Activated B cell treated with CpG ODN at 0.5 μM for 24 hours (primary cell): ENCODE measurements around the gene CHMP6. TPM values are rescaled to one million over a fixed set of nuclear protein-coding genes. Genes with fewer than 3 reads are reported as not detected.
A peak's percentile ranks its signal among the peaks of the same experiment; 100 is the strongest.

Experiments used
- ATAC-seq: fragments of 200-7000 bp; cut with Tn5 transposase; one replicate; pipeline ENCODE4 v1.10.0; 2021; ENCODE audit warnings: low read depth, mild to moderate bottlenecking, moderate library complexity
- CTCF ChIA-PET: fragments of 350-600 bp; sonication (Branson Sonifier 250); formaldehyde crosslinking; loops from one replicate; lab custom pipeline; 2021; ENCODE audit warnings: antibody characterized with exemption; lab: Charles Lee
- POLR2A ChIA-PET: fragments of 350-600 bp; sonication (Branson Sonifier 250); formaldehyde crosslinking; loops from one replicate; lab custom pipeline; 2021; ENCODE audit warnings: antibody characterized with exemption; lab: Charles Lee
- DNase-seq: peaks from one replicate; pipeline ENCODE4 v3.0.0; 2022
- H3K27ac Mint-ChIP-seq: one replicate; pipeline ENCODE4 v1.8.0; 2020; ENCODE audit warnings: mixed read lengths
- H3K27me3 Mint-ChIP-seq: one replicate; pipeline ENCODE4 v1.8.0; 2021; ENCODE audit warnings: mixed read lengths
- H3K36me3 Mint-ChIP-seq: one replicate; pipeline ENCODE4 v1.8.0; 2021; ENCODE audit warnings: low read depth, mixed read lengths
- H3K4me1 Mint-ChIP-seq: one replicate; pipeline ENCODE4 v1.8.0; 2021; ENCODE audit warnings: mixed read lengths
- H3K4me3 Mint-ChIP-seq: one replicate; pipeline ENCODE4 v1.8.0; 2020; ENCODE audit warnings: mild to moderate bottlenecking, mixed read lengths
- H3K9me3 Mint-ChIP-seq: one replicate; pipeline ENCODE4 v1.8.0; 2020; ENCODE audit warnings: mixed read lengths
- intact Hi-C: fragments of 100-400 bp; cut with micrococcal nuclease; formaldehyde crosslinking; loops from one replicate; pipeline ENCODE4 v1.15.1; 2024
- total RNA-seq: library from RNA; stranded (reverse); gene quantifications from 2 replicates; pipeline ENCODE4 v1.2.3, GENCODE V29; 2022
- TF ChIP-seq, protein P1 (sequence below): fragments of 200-600 bp; IDR thresholded peaks from one replicate; pipeline ENCODE4 v1.8.0; 2022; ENCODE audit warnings: antibody characterized with exemption, mild to moderate bottlenecking

The CHMP6 gene
- total RNA-seq, 1 donor from 2014 or later, result 36.6 TPM

DNA sequence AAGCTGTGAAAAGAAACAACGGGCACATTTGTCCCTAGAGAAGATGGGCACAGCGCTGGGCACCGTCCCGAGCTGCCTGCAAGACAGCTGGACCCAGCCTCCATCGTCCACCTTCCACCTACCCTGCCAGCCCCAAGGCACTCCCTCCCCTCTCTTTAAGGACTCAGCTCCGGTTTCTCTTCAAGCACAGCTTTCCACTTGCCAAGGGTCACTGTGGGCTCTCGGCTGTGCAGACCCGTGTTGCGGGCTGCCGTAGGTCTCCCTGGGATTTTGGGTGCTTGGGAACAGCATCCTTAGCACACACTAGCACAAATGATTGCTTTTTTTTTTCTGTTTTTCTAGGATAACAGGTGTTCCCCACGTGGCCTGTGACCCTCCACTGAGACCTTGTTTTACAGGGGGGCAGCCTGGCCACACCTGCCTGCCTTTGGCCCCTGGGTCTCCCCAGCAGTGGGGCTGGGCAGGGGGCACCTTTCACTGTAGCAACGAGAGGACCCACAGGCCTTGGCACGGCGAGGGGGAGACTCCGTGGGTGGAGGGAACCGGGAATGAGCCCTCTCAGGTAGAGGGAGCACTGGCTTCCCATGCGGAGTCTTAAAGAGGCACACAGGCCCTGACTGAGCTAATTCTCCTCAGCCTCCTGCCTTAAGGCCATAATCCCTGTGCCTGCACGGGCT is 1.4 kb downstream of the CHMP6 start:
- intact Hi-C loops, result no loop called here
- CTCF ChIA-PET, result interaction anchor here (0.9 to 1.3 kb wide), 2 partner anchors 25 to 108 kb away, joined by 3 to 4 read pairs; no protein-coding TSS in a partner anchor
- Mint-ChIP-seq H3K4me1 (peaks cover 29% of the 10 kb centered on the region), H3K36me3 (peaks cover 29% of the 10 kb centered on the region), H3K27ac (peak overlapping the region; percentile 46), H3K27me3 (no peaks in the 10 kb centered on the region), H3K4me3 (peak overlapping the region; percentile 76), H3K9me3 (no peaks in the 10 kb centered on the region)
- ATAC-seq (no peak), DNase-seq (no peak)
- POLR2A ChIA-PET, result interaction anchor here (0.7 kb wide), 1 partner anchor 538 kb away, joined by 4 read pairs; no protein-coding TSS in a partner anchor
- TF ChIP-seq, protein P1, sequence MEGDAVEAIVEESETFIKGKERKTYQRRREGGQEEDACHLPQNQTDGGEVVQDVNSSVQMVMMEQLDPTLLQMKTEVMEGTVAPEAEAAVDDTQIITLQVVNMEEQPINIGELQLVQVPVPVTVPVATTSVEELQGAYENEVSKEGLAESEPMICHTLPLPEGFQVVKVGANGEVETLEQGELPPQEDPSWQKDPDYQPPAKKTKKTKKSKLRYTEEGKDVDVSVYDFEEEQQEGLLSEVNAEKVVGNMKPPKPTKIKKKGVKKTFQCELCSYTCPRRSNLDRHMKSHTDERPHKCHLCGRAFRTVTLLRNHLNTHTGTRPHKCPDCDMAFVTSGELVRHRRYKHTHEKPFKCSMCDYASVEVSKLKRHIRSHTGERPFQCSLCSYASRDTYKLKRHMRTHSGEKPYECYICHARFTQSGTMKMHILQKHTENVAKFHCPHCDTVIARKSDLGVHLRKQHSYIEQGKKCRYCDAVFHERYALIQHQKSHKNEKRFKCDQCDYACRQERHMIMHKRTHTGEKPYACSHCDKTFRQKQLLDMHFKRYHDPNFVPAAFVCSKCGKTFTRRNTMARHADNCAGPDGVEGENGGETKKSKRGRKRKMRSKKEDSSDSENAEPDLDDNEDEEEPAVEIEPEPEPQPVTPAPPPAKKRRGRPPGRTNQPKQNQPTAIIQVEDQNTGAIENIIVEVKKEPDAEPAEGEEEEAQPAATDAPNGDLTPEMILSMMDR, result no peak

DNA sequence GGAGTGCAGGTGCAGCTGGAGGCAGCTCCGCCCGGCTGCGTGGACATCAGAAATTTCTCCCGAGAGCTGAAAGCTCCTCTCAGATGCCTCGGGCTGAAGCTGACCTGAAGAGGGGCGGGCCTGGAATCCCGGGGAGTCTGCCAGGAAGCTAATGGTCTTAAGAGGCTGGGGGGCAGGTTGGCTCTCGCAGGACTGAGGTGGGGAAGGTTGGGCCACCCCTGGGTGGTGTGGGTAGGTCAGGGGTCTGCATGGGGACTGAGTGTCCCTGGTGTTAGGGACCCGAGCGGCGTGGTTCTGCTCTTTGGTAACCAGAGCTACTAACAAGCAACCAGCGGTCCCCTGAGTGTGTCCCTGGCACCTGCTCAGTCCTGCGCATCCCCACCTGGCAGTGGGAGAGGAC is 3.5 kb downstream of the CHMP6 start:
- Mint-ChIP-seq H3K4me3 (no peak overlapping the region), H3K9me3 (no peaks in the 10 kb centered on the region), H3K36me3 (peaks cover 44% of the 10 kb centered on the region), H3K27ac (no peak overlapping the region), H3K27me3 (no peaks in the 10 kb centered on the region), H3K4me1 (peaks cover 17% of the 10 kb centered on the region)
- DNase-seq (no peak), ATAC-seq (no peak)
- TF ChIP-seq, protein P1, result no peak
- POLR2A ChIA-PET, result interaction anchor here (0.6 kb wide), 1 partner anchor 25 kb away, joined by 5 read pairs; no protein-coding TSS in a partner anchor
- CTCF ChIA-PET, result no interaction called here
- intact Hi-C loops, result no loop called here

DNA sequence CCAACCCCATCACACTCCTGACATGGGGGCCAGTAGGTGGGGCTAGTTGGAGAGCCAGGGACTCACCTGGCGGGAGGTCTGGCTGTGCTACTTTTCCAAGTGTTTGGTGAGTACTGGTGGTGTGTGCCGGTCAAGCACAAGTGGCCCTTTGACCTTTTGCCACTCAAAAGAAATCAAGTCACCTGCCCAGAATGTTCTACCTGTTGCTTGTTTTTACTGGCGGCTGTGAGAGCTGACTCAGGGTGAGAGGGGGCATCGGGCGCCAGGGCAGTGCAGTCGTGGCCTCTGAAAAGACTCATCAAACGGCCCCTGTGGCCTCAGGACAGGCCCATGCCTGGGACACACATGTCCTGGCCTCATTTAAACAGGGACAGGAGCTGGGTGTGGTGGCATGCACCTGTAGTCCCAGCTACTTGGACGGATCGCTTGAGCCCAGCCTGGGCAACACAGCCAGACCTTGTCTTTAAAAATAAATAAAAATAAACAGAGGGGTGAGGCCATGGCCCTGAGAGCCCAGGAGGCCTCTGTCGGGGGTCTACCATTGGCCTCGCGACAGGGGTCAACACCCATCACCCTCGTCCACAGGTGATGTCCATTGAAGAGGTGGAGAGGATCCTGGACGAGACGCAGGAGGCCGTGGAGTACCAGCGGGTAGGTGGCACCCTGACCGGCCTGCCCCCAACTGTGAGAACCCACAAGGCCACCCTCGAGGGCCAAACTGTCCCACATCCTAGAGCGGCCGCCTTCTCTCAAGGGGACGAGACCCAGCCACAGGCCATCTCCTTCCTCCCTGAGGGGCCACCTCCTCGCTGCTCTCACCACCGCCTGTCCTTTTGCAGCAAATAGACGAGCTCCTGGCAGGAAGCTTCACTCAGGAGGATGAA is 5.0 kb downstream of the CHMP6 start:
- intact Hi-C loops, result no loop called here
- CTCF ChIA-PET, result no interaction called here
- peaks cover 11% of the 10 kb centered on the region for H3K4me1 Mint-ChIP-seq
- no peak overlapping the region for H3K27ac Mint-ChIP-seq
- H3K36me3 Mint-ChIP-seq, result peaks cover 45% of the 10 kb centered on the region
- H3K27me3 Mint-ChIP-seq, result peaks cover 3% of the 10 kb centered on the region
- H3K9me3 Mint-ChIP-seq, result no peaks in the 10 kb centered on the region
- POLR2A ChIA-PET, result no interaction called here
- ATAC-seq, result no peak
- H3K4me3 Mint-ChIP-seq, result no peak overlapping the region
- TF ChIP-seq, protein P1, result no peak
- no peak for DNase-seq

DNA sequence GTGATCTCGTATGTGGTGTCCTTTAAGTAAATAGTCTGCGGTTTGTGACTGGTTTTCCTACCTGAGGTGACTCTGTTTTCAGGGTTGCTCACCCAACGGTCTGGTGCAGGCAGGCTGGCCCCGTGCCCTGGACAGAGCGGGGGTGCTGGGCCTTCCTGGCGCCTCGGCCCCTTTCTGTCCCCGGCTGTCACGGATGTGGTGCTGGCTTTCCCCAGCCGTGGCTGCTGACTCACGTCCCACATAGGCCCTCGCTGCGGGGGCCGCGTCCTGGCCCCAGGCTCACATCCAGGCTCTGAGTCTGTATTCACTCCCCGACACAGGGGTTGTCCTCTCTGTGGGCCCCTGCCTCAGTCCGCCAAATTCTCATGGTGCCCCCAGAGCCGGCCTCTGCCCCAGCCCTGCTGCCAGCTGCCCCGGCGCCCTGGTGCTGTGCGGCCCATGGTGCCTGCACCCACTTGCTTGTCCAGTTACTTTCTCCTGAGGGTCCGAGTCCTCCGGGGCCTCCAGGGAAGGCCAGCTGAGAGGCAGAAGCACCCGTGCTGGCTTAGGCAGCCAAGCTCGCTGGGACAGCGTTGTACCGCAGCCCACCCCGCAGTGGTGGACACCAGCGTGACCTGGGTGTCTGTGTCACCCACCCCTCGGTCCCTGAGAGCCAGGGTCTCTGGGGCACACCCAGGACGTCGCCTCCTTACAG is 5.9 kb downstream of the CHMP6 start:
- H3K9me3 Mint-ChIP-seq, result no peaks in the 10 kb centered on the region
- TF ChIP-seq, protein P1, result no peak
- no peak overlapping the region for H3K27ac Mint-ChIP-seq
- H3K27me3 Mint-ChIP-seq, result peaks cover 4% of the 10 kb centered on the region
- H3K4me1 Mint-ChIP-seq, result peaks cover 11% of the 10 kb centered on the region
- H3K4me3 Mint-ChIP-seq, result no peak overlapping the region
- intact Hi-C loops, result no loop called here
- ATAC-seq (no peak), DNase-seq (no peak)
- peaks cover 45% of the 10 kb centered on the region for H3K36me3 Mint-ChIP-seq
- CTCF ChIA-PET, result no interaction called here
- POLR2A ChIA-PET, result no interaction called here
